Measurements from ENCODE around the gene CYFIP1. TPM values are rescaled to one million over a fixed set of nuclear protein-coding genes. Genes with fewer than 3 reads are reported as not detected.

The CYFIP1 gene
- total and polyA plus RNA-seq, 2 of the 8 experiments (the other 6 are each of a cell fraction or from before 2014, with no cell fraction given) = 38.6 to 81.7 TPM

DNA sequence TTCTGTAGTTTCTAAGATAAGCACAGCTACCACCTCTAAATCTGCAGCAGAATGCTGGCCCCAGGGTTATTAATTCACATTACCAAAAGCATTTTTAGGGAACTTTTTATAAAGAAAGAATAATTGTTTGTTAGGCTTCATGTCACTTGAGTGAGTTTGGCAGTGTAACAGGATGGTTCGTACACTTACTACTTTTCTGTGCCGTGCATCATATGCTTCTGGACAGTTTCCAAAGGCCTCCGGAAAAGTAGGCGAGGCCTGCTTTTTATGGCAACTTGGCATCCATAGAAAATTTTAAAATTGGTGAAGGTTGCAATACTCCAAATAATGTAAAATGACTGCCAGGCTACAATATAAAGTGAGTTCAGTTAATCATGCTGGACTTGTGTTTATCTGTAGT is 111.7 kb downstream of the CYFIP1 start (continued):
- TF ChIP-seq, protein P1, sequence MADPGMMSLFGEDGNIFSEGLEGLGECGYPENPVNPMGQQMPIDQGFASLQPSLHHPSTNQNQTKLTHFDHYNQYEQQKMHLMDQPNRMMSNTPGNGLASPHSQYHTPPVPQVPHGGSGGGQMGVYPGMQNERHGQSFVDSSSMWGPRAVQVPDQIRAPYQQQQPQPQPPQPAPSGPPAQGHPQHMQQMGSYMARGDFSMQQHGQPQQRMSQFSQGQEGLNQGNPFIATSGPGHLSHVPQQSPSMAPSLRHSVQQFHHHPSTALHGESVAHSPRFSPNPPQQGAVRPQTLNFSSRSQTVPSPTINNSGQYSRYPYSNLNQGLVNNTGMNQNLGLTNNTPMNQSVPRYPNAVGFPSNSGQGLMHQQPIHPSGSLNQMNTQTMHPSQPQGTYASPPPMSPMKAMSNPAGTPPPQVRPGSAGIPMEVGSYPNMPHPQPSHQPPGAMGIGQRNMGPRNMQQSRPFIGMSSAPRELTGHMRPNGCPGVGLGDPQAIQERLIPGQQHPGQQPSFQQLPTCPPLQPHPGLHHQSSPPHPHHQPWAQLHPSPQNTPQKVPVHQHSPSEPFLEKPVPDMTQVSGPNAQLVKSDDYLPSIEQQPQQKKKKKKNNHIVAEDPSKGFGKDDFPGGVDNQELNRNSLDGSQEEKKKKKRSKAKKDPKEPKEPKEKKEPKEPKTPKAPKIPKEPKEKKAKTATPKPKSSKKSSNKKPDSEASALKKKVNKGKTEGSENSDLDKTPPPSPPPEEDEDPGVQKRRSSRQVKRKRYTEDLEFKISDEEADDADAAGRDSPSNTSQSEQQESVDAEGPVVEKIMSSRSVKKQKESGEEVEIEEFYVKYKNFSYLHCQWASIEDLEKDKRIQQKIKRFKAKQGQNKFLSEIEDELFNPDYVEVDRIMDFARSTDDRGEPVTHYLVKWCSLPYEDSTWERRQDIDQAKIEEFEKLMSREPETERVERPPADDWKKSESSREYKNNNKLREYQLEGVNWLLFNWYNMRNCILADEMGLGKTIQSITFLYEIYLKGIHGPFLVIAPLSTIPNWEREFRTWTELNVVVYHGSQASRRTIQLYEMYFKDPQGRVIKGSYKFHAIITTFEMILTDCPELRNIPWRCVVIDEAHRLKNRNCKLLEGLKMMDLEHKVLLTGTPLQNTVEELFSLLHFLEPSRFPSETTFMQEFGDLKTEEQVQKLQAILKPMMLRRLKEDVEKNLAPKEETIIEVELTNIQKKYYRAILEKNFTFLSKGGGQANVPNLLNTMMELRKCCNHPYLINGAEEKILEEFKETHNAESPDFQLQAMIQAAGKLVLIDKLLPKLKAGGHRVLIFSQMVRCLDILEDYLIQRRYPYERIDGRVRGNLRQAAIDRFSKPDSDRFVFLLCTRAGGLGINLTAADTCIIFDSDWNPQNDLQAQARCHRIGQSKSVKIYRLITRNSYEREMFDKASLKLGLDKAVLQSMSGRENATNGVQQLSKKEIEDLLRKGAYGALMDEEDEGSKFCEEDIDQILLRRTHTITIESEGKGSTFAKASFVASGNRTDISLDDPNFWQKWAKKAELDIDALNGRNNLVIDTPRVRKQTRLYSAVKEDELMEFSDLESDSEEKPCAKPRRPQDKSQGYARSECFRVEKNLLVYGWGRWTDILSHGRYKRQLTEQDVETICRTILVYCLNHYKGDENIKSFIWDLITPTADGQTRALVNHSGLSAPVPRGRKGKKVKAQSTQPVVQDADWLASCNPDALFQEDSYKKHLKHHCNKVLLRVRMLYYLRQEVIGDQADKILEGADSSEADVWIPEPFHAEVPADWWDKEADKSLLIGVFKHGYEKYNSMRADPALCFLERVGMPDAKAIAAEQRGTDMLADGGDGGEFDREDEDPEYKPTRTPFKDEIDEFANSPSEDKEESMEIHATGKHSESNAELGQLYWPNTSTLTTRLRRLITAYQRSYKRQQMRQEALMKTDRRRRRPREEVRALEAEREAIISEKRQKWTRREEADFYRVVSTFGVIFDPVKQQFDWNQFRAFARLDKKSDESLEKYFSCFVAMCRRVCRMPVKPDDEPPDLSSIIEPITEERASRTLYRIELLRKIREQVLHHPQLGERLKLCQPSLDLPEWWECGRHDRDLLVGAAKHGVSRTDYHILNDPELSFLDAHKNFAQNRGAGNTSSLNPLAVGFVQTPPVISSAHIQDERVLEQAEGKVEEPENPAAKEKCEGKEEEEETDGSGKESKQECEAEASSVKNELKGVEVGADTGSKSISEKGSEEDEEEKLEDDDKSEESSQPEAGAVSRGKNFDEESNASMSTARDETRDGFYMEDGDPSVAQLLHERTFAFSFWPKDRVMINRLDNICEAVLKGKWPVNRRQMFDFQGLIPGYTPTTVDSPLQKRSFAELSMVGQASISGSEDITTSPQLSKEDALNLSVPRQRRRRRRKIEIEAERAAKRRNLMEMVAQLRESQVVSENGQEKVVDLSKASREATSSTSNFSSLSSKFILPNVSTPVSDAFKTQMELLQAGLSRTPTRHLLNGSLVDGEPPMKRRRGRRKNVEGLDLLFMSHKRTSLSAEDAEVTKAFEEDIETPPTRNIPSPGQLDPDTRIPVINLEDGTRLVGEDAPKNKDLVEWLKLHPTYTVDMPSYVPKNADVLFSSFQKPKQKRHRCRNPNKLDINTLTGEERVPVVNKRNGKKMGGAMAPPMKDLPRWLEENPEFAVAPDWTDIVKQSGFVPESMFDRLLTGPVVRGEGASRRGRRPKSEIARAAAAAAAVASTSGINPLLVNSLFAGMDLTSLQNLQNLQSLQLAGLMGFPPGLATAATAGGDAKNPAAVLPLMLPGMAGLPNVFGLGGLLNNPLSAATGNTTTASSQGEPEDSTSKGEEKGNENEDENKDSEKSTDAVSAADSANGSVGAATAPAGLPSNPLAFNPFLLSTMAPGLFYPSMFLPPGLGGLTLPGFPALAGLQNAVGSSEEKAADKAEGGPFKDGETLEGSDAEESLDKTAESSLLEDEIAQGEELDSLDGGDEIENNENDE (IDR thresholded peaks at IDR 0.05; ENCODE audit: insufficient replicate concordance, low read length) = no peak
- TF ChIP-seq SP2 (IDR thresholded peaks at IDR 0.05; ENCODE audit: low read length) (no peak), CBX5 (IDR thresholded peaks at IDR 0.05; ENCODE audit: low read depth, low read length) (no peak), EGR1 (IDR thresholded peaks at IDR 0.05; ENCODE audit: borderline replicate concordance, low read depth, low read length) (no peak), YY1 (IDR thresholded peaks at IDR 0.05; ENCODE audit: low read depth, low read length) (no peak)

Data from H1 (cell line).